H1 (cell line): ENCODE results near the gene CHRNA1. TPM values are rescaled to one million over a fixed set of nuclear protein-coding genes. Genes with fewer than 3 reads are reported as not detected.

ENCODE experiments used
- CTCF ChIA-PET: fragments of 300-600 bp; sonication (Branson Sonifier 250); formaldehyde crosslinking; loops from one replicate; lab custom pipeline; 2021; ENCODE audit not compliant: partially characterized antibody; lab: Charles Lee
- POLR2A ChIA-PET: fragments of 300-600 bp; sonication (Branson Sonifier 250); formaldehyde crosslinking; loops from one replicate; lab custom pipeline; 2021; ENCODE audit warnings: inconsistent platforms; ENCODE audit not compliant: partially characterized antibody; lab: Charles Lee
- DNase-seq, 2 experiments: peaks; one replicate each; pipeline versions ENCODE4 v3.0.0 to v3.0.0-alpha.2; 2010 to 2022; ENCODE audit warnings: low spot score in 2 of 2, low read depth in 1 of 2, mixed read lengths in 1 of 2
- FAIRE-seq: peaks from 2 replicates; lab custom pipeline; 2011; peaks lifted over from hg19 to GRCh38; lab: Jason Lieb, UNC
- H2AFZ ChIP-seq: 2 replicates; pipeline ENCODE4 v1.8.1; 2012; ENCODE audit warnings: low read length, inconsistent platforms
- H2AK5ac ChIP-seq: 2 replicates; pipeline ENCODE4 v1.6.1; 2013; ENCODE audit warnings: low read depth, low read length
- H2BK120ac ChIP-seq: replicated peaks from 2 replicates; pipeline ENCODE3; 2013; ENCODE audit warnings: low read depth, low read length, inconsistent platforms
- H2BK12ac ChIP-seq: 2 replicates; pipeline ENCODE4 v1.6.1; 2013; ENCODE audit warnings: low read depth, low read length
- H2BK15ac ChIP-seq: 2 replicates; pipeline ENCODE4 v1.6.1; 2013; ENCODE audit warnings: low read length
- H2BK20ac ChIP-seq: 2 replicates; pipeline ENCODE4 v1.6.1; 2013; ENCODE audit warnings: low read length
- H2BK5ac ChIP-seq: 2 replicates; pipeline ENCODE4 v1.6.1; 2013; ENCODE audit warnings: low read depth, low read length
- H3K14ac ChIP-seq: 2 replicates; pipeline ENCODE4 v1.6.1; 2013; ENCODE audit warnings: inconsistent platforms; ENCODE audit not compliant: insufficient read length
- H3K18ac ChIP-seq: 2 replicates; pipeline ENCODE4 v1.6.1; 2013; ENCODE audit warnings: low read length; ENCODE audit errors: extremely low read depth
- H3K23ac ChIP-seq: 2 replicates; pipeline ENCODE4 v1.6.1; 2013; ENCODE audit warnings: inconsistent platforms; ENCODE audit not compliant: insufficient read length
- H3K23me2 ChIP-seq: 2 replicates; pipeline ENCODE4 v1.6.1; 2013; ENCODE audit warnings: low read depth, low read length
- H3K27ac ChIP-seq: 2 replicates; pipeline ENCODE4 v1.6.1; 2011; ENCODE audit warnings: low read depth, low read length, inconsistent platforms
- H3K27me3 ChIP-seq, 4 experiments: replicated peaks in 1 of 4; 1 replicate in 1 of 4; 2 replicates in 3 of 4; pipeline versions ENCODE4 v1.6.1 to v1.8.1; 2011 to 2013; ENCODE audit warnings: low read length in 3 of 4, mild to moderate bottlenecking in 3 of 4, inconsistent platforms in 2 of 4, mixed read lengths in 2 of 4, moderate library complexity in 1 of 4; ENCODE audit not compliant: control insufficient read depth in 3 of 4, insufficient read depth in 3 of 4; ENCODE audit errors: extremely low read depth in 1 of 4
- H3K36me3 ChIP-seq, 4 experiments: 2 replicates each; pipeline versions ENCODE4 v1.6.1 to v1.8.1; 2011 to 2013; ENCODE audit warnings: mild to moderate bottlenecking in 4 of 4, low read length in 3 of 4, moderate library complexity in 2 of 4, control low read depth in 1 of 4, inconsistent platforms in 1 of 4; ENCODE audit not compliant: insufficient read depth in 4 of 4, control insufficient read depth in 2 of 4
- H3K4ac ChIP-seq: replicated peaks from 2 replicates; pipeline ENCODE3; 2013; ENCODE audit warnings: low read length, low read depth, mixed read lengths, inconsistent platforms; ENCODE audit not compliant: insufficient read length
- H3K4me1 ChIP-seq, 4 experiments: replicated peaks in 1 of 4; 1 replicate in 1 of 4; 2 replicates in 3 of 4; pipeline versions ENCODE4 v1.6.1 to v1.8.1; 2011 to 2013; ENCODE audit warnings: low read length in 3 of 4, inconsistent platforms in 2 of 4, mixed read lengths in 1 of 4; ENCODE audit not compliant: insufficient read depth in 4 of 4, control insufficient read depth in 3 of 4
- H3K4me2 ChIP-seq, 2 experiments: 2 replicates each; pipeline versions ENCODE4 v1.6.1 to v1.8.1; 2011 to 2013; ENCODE audit warnings: low read depth in 2 of 2, low read length in 2 of 2, control low read depth in 1 of 2, inconsistent platforms in 1 of 2, mild to moderate bottlenecking in 1 of 2; ENCODE audit not compliant: insufficient read depth in 1 of 2
- H3K4me3 ChIP-seq, 4 experiments: fragments of 200-600, 300-600 bp in 1 of 4; sonication (generic), shearing (Covaris generic), sonication (Bioruptor Twin) in 1 of 4; 2 replicates each; pipeline versions ENCODE4 v1.5.1 to v1.8.1; 2011 to 2016; ENCODE audit warnings: low read length in 4 of 4, low read depth in 3 of 4, control low read depth in 2 of 4, inconsistent platforms in 2 of 4, mild to moderate bottlenecking in 2 of 4, mixed read lengths in 1 of 4, moderate library complexity in 1 of 4; ENCODE audit not compliant: insufficient read depth in 2 of 4; ENCODE audit errors: extremely low read depth in 1 of 4
- H3K56ac ChIP-seq: replicated peaks from 2 replicates; pipeline ENCODE3; 2013; ENCODE audit warnings: low read depth, mild to moderate bottlenecking, mixed read lengths, low read length, inconsistent platforms; ENCODE audit not compliant: insufficient read length
- H3K79me1 ChIP-seq: 2 replicates; pipeline ENCODE4 v1.6.1; 2013; ENCODE audit warnings: low read depth, low read length, control low read depth
- H3K79me2 ChIP-seq, 2 experiments: 2 replicates each; pipeline versions ENCODE4 v1.6.1 to v1.8.1; 2012 to 2013; ENCODE audit warnings: low read length in 2 of 2, mild to moderate bottlenecking in 2 of 2, inconsistent platforms in 1 of 2; ENCODE audit not compliant: insufficient read depth in 2 of 2, control insufficient read depth in 1 of 2
- H3K9ac ChIP-seq, 4 experiments: replicated peaks in 1 of 4; 1 replicate in 1 of 4; 2 replicates in 3 of 4; pipeline versions ENCODE4 v1.6.1 to v1.8.1; 2011 to 2013; ENCODE audit warnings: low read depth in 3 of 4, low read length in 3 of 4, control low read depth in 2 of 4, mild to moderate bottlenecking in 2 of 4, moderate library complexity in 2 of 4, inconsistent platforms in 1 of 4; ENCODE audit errors: extremely low read depth in 1 of 4
- H3K9me3 ChIP-seq, 2 experiments: 2 replicates each; pipeline versions ENCODE4 v1.6.1 to v1.8.1; 2012 to 2013; ENCODE audit warnings: mild to moderate bottlenecking in 2 of 2, moderate library complexity in 2 of 2, control low read depth in 1 of 2, inconsistent platforms in 1 of 2, low read depth in 1 of 2, low read length in 1 of 2, mixed read lengths in 1 of 2; ENCODE audit not compliant: insufficient read depth in 2 of 2
- H4K20me1 ChIP-seq, 2 experiments: replicated peaks in 1 of 2; 2 replicates each; pipeline versions ENCODE3 to v1.8.1; 2011 to 2013; ENCODE audit warnings: inconsistent platforms in 2 of 2, low read length in 2 of 2, mild to moderate bottlenecking in 1 of 2; ENCODE audit not compliant: insufficient read depth in 2 of 2, control insufficient read depth in 1 of 2
- H4K5ac ChIP-seq: 2 replicates; pipeline ENCODE4 v1.6.1; 2013; ENCODE audit warnings: low read length, low read depth, mixed read lengths, inconsistent platforms; ENCODE audit not compliant: insufficient read length
- H4K8ac ChIP-seq: 2 replicates; pipeline ENCODE4 v1.8.0; 2013; ENCODE audit warnings: mild to moderate bottlenecking, moderate library complexity, low read length, inconsistent platforms; ENCODE audit not compliant: insufficient read depth; ENCODE audit errors: extremely low read depth
- H4K91ac ChIP-seq: replicated peaks from 2 replicates; pipeline ENCODE3; 2013; ENCODE audit warnings: low read length, mixed read lengths, inconsistent platforms; ENCODE audit not compliant: insufficient read length
- TAF7 ChIP-seq: optimal IDR thresholded peaks from 2 replicates; pipeline ENCODE3; 2011; ENCODE audit warnings: low read depth, mild to moderate bottlenecking, inconsistent platforms, low read length, moderate library complexity, borderline replicate concordance
- WGBS, 2 experiments: shearing (Covaris generic) in 1 of 2; methylation state at CpG; one replicate each; pipeline versions ENCODE4 v1.1.6 to v1.1.7; 2013 to 2015; ENCODE audit warnings: low lambda C conversion rate in 2 of 2, mixed read lengths in 2 of 2, inconsistent platforms in 1 of 2, low coverage in 1 of 2, missing lambda C conversion rate in 1 of 2; ENCODE audit not compliant: insufficient replicate concordance in 2 of 2, insufficient coverage in 1 of 2, insufficient read length in 1 of 2; ENCODE audit errors: extremely low coverage in 1 of 2, missing lambda C conversion rate in 1 of 2; 5-methylcytosine and 5-hydroxymethylcytosine counted together
- polyA plus RNA-seq, 7 experiments: library from polyadenylated mRNA; depleted of rRNA in 3 of 7; stranded (reverse) in 5 of 7; unstranded in 2 of 7; fragments of >200 nt in 5 of 7; fragments of 200-250 nt in 2 of 7; gene quantifications; 1 replicate in 5 of 7; 2 replicates in 1 of 7; 4 replicates in 1 of 7; pipeline versions ENCODE4 v1.2.1 to v1.2.3, GENCODE V29; 2011 to 2013; ENCODE audit warnings: missing spikeins in 2 of 7, mixed read lengths in 2 of 7
- total RNA-seq: library from RNA; stranded (reverse); fragmentation: NEBNext Ultra II Directional; extraction: Animal tissue kit (Norgen Biotek cat#: 25700); gene quantifications from 2 replicates; pipeline ENCODE4 v1.2.1, GENCODE V29; 2021

CHRNA1 gene
- total and polyA plus RNA-seq, 2 of the 8 experiments (the other 6 are each of a cell fraction or from before 2014, with no cell fraction given) = 0.11 to 0.15 TPM

- TF ChIP-seq TAF7 = no peak
- H3K4me3 ChIP-seq = no peak overlapping the region
- no peaks in the 10 kb centered on the region for H3K23me2 ChIP-seq
- POLR2A ChIA-PET = no interaction called here
- H4K8ac ChIP-seq = no peak overlapping the region
- WGBS, 2 experiments = 88% methylated on average over 3 of the region's 3 CpGs; no CpG with 5 or more reads in 1 of the 2 experiments
- no peak overlapping the region for H2AFZ ChIP-seq
- H3K79me2 ChIP-seq = no peaks in the 10 kb centered on the region
- DNase-seq (no peak), FAIRE-seq (no peak)
- no peak overlapping the region for H2BK15ac ChIP-seq
- H3K56ac ChIP-seq = no peak overlapping the region
- no peak overlapping the region for H2BK20ac ChIP-seq
- H3K4me2 ChIP-seq = no peak overlapping the region
- CTCF ChIA-PET = interaction anchor here (1.4 to 11.3 kb wide), 2 partner anchors 11 to 69 kb away, joined by 3 to 173 read pairs; no protein-coding TSS in a partner anchor
- no peaks in the 10 kb centered on the region for H3K79me1 ChIP-seq
- H4K20me1 ChIP-seq = no peaks in the 10 kb centered on the region
- no peak overlapping the region for H3K14ac ChIP-seq
- no peaks in the 10 kb centered on the region for H3K9me3 ChIP-seq
- no peaks in the 10 kb centered on the region for H3K27me3 ChIP-seq
- H2BK5ac ChIP-seq = no peak overlapping the region
- no peak overlapping the region for H3K23ac ChIP-seq
- peaks cover 0 to 5% (median 0%) of the 10 kb centered on the region in 4 experiments; a peak in 1 of 7 replicates for H3K4me1 ChIP-seq
- H3K27ac ChIP-seq = no peak overlapping the region
- no peak overlapping the region for H3K4ac ChIP-seq
- H4K91ac ChIP-seq = no peak overlapping the region
- no peak overlapping the region for H2BK12ac ChIP-seq
- no peaks in the 10 kb centered on the region for H3K36me3 ChIP-seq
- H4K5ac ChIP-seq = no peak overlapping the region
- no peak overlapping the region for H2AK5ac ChIP-seq
- H2BK120ac ChIP-seq = no peak overlapping the region
- H3K9ac ChIP-seq = no peak overlapping the region
- no peak overlapping the region for H3K18ac ChIP-seq
Observed at GRCh38 chr2:174703430-174703829, 60.8 kb downstream of the CHRNA1 start.
